CD4-positive, alpha-beta T cell treated with Interleukin-17A for 4 hours (primary cell): Measurements from ENCODE around the gene FGF5.
"Not testable (repeated sequence)": the region's sequence is repeated elsewhere in the genome, so short reads cannot be mapped to it uniquely, and the experiment has no call there.

Experiments
- DNase-seq: peaks from one replicate; pipeline ENCODE4 v3.0.0-alpha.2; 2020; ENCODE audit warnings: mixed read lengths

Gene FGF5

DNA sequence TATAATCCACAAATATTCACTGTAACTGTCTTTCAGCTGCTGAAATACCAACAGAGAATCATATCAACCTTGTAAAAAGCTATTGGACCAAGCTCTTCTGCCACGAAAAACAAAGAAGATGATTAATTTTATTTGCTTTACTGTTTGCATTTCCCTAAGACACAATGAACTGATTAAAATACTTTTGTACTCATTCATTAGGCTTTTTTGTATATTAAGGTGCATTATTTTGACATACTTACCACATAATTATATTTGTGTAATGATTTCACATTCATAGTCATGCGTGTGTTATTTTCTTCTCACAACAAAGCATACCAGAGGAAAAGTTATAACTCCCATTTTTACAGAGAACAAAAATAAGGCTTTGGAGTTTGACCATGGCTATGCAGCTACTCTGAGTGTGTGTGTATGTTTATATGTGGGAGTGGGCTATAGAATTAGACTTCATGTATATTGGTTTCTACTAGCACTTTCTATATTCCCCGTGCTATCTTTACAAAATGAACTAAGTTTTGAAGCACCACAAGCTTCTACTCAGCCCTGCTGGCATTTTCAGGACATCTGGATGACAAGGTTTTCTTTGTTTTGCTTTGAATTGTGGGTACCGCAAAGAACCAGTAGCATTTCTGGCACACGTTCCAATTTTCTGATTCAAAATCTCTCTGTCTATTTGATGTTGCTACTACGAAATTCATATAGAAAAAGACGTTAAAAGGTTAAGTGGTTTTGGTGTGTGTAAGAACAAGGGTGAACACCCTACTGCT is 11.0 kb upstream of the FGF5 start:
- DNase-seq = no peak

DNA sequence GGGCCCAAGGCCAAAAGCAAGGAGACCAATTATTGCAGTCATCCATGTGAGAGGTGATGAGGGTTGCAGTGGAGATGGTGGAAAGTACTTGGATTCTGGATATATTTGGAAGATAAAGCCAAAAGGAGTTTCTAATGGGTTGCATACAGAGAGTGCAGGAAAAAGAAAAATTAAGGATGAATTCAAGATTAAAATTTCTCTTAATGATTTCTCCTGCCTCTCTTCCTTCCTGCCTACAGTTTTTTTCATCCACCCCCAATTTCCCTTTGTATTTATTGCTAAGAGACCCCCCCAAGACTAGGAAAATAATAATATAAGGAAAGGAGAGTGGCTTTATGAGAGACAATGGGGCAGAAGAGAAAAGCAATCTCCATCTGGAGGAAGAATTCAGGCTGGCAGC is 8.6 kb upstream of the FGF5 start:
- no peak for DNase-seq

GRCh38 chr4:80259012-80259411 is 7.5 kb upstream of the FGF5 start:
- DNase-seq = no peak

DNA sequence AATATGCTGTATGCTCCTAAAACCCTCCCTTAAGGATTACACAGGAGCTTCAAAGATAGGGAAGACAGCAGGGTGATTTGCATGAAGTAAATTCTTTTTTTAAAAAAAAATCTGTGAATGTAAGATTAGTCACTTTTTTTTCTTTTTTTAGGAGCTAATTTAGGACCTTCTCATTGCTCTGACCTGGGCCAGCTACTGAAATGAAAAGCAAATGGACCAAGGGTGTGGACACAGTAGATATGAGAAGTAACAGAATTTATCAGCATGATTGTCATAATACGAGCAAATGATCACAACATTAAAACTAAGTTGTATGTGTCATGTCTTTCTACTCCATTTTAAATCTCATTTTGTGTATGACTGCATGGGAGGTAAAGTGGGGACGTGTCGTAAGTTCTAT is 6.6 kb upstream of the FGF5 start:
- DNase-seq = no peak

DNA sequence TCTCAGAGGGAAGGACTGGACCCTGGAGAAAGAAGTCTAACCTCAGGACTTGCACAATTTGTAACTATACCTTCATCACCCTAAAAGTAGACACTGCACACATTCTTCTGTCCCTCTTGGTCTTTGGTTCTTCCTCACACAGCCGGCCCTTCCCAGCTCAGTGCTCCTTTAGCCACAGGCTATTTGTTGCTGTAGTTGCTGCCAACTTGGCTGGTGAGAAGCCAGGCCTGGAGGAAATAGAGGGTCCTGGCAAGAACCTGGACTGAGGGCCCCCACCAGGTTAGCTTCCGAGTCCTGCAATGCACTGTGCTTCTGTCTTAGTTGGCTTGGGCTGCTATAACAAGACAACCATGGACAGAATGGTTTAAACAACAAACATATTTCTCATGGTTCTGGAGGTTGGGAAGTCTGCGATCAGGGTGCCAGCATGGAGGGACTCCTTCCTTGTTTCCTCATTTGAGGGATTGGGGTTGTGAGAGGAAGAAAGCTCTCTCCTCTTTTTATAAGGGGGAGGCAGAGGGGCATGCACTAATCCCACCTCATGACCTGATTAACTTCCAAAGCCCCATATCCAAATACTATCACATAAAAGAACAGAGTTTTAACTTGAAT is 4.4 kb upstream of the FGF5 start:
- DNase-seq = no peak

GRCh38 chr4:80263541-80264351 is 2.7 kb upstream of the FGF5 start:
- DNase-seq = no peak

GRCh38 chr4:80264352-80264647 is 2.2 kb upstream of the FGF5 start:
- no peak for DNase-seq

DNA sequence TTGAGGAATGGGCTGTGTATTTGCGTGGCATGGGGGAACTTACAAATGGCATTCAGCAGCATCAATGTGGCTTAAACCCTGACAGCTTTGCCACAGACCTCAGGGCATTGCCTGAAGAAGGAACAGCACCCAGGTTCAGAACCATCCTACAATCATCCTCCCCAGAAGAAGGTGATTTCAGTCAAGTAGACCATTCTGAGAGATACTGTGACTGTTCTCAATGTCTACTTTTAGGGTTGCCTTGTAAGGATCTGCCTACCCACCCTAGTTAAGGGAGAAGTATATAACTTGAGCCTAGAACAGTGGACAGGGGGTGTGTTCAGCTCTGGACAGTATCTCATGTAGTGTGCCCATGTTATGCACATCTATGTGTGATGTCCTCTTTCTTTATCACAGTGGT is 1.6 kb upstream of the FGF5 start:
- no peak for DNase-seq

- DNase-seq = no peak
Measured at GRCh38 chr4:80265571-80266252, 752 bp upstream of the FGF5 start.

DNA sequence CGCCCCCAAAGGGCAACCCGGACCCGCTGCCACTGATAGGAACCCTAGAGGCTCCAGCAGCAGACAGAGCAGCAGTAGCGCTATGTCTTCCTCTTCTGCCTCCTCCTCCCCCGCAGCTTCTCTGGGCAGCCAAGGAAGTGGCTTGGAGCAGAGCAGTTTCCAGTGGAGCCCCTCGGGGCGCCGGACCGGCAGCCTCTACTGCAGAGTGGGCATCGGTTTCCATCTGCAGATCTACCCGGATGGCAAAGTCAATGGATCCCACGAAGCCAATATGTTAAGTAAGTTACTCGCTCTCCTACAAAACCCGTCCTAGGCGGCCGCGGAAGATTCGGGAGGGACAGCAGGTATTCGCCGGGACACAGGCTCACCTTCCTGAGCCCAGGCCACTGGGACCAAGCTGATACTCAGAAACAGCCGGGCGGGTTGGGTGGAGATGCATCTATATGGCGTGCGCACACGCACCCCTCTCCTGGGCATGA is 477 bp downstream of the FGF5 start:
- DNase-seq = no peak

DNA sequence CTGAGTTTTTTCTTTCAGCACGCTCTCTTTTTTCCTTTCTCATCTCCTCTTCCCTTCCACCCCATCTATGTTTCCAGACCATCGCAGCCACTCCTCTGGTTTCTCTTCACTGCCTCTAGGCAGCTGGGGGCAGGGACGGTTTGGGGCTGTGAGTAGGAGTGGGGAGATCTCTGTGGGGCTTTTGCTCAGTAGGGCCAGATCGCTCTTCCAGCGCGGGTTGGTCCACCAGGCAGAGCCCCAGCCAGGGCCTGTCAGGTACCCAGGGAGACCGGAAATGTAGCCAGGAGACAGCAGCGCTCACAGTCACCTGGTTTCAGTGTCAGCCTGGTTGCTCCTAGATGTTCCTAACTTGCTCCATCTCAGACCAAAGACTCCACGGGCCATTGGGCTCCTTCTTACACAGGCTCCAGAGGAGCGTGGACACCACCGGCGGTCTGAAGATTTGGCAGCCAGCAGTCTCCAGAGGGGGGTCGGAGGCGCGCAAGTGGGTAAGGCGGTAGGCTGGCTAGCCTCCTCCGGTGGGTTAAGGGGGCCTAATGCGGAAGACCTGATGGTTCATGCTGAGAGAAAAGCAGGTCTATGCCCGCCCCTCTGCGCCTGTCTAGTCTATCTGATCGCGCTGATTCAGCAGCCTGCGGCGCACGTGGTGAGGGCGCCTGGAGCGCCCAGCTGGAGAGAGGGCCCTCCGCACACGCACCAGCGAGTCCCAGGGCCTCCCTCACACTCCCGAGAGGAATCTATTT is 1.8 kb downstream of the FGF5 start:
- no peak for DNase-seq

DNA sequence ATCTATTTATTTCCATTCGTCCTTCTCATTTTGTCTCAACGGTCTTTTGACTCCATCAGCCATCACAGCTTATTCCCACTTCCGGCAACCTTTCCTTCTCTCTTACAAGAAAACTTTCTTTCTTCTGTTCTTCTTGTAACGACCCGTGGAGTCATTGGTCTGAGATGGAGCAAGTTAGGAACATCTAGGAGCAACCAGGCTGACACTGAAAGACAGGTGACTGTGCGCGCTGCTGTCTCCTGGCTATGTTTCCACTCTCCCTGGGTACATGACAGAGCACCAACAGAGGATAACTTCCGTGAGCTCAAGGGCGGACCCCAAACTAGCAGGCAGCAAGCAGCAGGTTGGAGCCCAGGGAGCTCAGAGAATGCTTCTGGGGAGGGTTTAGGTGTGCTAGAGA is 2.5 kb downstream of the FGF5 start:
- no peak for DNase-seq

- no peak for DNase-seq
Measured at GRCh38 chr4:80270321-80270720, 3.9 kb downstream of the FGF5 start.

- no peak for DNase-seq
Measured at GRCh38 chr4:80270868-80271267, 4.4 kb downstream of the FGF5 start.

DNA sequence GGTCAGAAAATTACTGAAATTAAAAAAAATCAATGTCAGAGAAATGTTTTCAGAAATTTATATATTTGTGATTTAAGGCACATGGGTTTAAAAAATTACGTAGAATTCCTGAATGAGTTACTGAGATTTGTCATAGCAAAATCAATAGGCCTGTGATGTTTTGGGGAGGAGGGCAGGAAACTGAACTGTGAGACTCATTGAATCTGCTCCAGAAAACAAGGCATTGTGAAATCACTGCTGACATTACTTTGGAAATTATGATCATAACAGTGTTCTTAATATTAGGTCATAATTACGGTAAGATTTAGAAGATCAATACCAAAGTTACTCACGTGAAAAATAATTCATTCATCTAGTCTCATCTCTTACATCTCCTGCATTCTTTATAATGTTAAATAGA is 5.3 kb downstream of the FGF5 start:
- DNase-seq = no peak

DNA sequence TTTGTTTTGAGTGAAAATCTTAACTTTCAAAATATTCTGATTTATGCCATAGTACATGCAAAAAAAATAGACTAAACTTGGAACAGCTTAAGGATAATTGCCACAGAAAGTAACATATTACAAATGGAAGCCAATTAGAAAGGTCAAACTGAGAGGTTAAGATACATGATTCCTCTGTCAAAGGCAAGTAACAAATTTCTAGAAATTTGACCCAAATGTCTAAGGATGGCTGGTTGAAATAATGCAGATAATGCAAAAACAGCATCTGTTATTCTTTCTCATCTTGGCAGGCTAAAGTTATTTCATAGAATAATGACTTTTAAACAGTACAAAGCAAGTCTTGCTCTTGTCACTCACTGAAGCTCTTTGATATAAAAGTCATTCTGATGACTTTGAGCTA is 10.5 kb downstream of the FGF5 start:
- no peak for DNase-seq

DNA sequence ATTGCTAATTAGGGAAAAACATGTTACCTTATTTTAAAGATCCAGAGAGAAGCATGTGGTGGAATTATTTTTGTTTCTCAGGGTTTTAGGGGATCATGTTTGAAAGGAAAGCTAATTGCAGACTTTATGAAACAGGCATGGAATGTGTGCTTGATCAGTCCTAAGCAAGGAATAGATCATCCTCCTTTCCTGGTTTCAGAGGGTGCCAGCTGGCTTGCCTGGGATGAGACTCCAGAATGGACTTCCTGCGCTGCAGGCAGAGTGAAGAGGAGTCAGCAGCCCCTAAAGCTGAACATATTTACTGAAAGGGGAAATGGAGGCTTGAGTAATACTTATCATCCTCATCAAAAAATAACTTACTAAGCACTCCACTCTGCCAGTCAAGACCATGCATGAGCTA is 13.3 kb downstream of the FGF5 start:
- no peak for DNase-seq

DNA sequence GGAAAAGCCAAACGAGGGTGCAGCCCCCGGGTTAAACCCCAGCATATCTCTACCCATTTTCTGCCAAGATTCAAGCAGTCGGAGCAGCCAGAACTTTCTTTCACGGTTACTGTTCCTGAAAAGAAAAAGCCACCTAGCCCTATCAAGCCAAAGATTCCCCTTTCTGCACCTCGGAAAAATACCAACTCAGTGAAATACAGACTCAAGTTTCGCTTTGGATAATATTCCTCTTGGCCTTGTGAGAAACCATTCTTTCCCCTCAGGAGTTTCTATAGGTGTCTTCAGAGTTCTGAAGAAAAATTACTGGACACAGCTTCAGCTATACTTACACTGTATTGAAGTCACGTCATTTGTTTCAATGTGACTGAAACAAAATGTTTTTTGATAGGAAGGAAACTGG is 20.0 kb downstream of the FGF5 start:
- DNase-seq = no peak

DNA sequence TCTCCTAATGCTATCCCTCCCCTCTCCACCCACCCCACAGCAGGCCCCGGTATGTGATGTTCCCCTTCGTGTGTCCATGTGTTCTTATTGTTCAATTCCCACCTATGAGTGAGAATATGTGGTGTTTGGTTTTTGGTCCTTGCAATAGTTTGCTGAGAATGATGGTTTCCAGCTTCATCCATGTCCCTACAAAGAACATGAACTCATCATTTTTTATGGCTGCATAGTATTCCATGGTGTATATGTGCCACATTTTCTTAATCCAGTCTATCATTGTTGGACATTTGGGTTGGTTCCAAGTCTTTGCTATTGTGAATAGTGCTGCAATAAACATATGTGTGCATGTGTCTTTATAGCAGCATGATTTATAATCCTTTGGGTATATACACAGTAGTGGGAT is 24.2 kb downstream of the FGF5 start:
- not testable (repeated sequence) for DNase-seq

GRCh38 chr4:80294206-80294605 is 27.7 kb downstream of the FGF5 start:
- DNase-seq = no peak

DNA sequence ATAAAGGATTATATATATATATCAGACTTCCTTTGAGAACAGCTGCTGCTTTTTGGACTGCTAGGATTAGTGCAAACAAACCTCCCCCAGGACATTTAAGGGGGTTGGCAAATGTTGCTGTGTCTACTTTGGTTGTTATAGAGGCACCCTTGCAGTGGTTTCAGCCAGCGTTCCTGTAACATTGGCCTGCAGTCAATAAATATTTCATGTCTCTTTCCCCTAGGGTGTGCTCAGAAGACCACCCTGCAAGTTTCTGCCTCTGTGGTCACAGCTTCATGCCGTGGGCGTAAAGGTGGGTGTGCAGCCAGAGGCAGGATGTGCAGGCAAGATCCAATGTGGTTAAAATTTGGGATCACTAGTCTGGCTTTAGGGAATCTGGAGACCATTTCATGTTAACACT is 28.9 kb downstream of the FGF5 start:
- no peak for DNase-seq

GRCh38 chr4:80295826-80296225 is 29.4 kb downstream of the FGF5 start:
- DNase-seq = no peak

GRCh38 chr4:80301884-80302283 is 35.4 kb downstream of the FGF5 start:
- no peak for DNase-seq
